ENCODE results near the gene GOPC.

The GOPC gene

GRCh38 chr6:117514655-117515054, 87.7 kb downstream of the GOPC start:
- no peak for DNase-seq (ENCODE audit: low spot score)

GRCh38 chr6:117513778-117514365, 88.4 kb downstream of the GOPC start:
- DNase-seq (ENCODE audit: low spot score) = no peak

- DNase-seq (ENCODE audit: low spot score) = no peak
Measured at GRCh38 chr6:117512987-117513573, 89.2 kb downstream of the GOPC start.

- DNase-seq (ENCODE audit: low spot score) = no peak
Measured at GRCh38 chr6:117512056-117512828, 90.1 kb downstream of the GOPC start.
